Hepatocyte (in vitro differentiated cells): ENCODE results near the gene FOXN3. TPM values are rescaled to one million over a fixed set of nuclear protein-coding genes. Genes with fewer than 3 reads are reported as not detected.
A peak's percentile ranks its signal among the peaks of the same experiment; 100 is the strongest.

Experiments
- DNase-seq: peaks from one replicate; pipeline ENCODE4 v3.0.0-alpha.2; 2016; ENCODE audit warnings: low spot score
- H2AFZ ChIP-seq: fragments of 200-600 bp; sonication (generic); 2 replicates; pipeline ENCODE4 v1.6.0; 2016; ENCODE audit warnings: antibody characterized with exemption, mild to moderate bottlenecking
- H3K27ac ChIP-seq: fragments of 200-600 bp; sonication (generic); 2 replicates; pipeline ENCODE4 v1.5.1; 2016; ENCODE audit warnings: mild to moderate bottlenecking
- H3K27me3 ChIP-seq: fragments of 200-600 bp; sonication (generic); 2 replicates; pipeline ENCODE4 v1.6.1; 2016
- H3K36me3 ChIP-seq: fragments of 200-600 bp; sonication (generic); replicated peaks from 2 replicates; pipeline ENCODE4 v1.5.1; 2016; ENCODE audit warnings: low read depth; ENCODE audit not compliant: insufficient read depth
- H3K4me1 ChIP-seq: fragments of 200-600 bp; sonication (generic); 2 replicates; pipeline ENCODE4 v1.5.1; 2016; ENCODE audit warnings: mild to moderate bottlenecking, moderate library complexity; ENCODE audit not compliant: insufficient read depth
- H3K4me2 ChIP-seq: fragments of 200-600 bp; sonication (generic); 2 replicates; pipeline ENCODE4 v1.6.0; 2016
- H3K4me3 ChIP-seq: fragments of 200-600 bp; sonication (generic); 2 replicates; pipeline ENCODE4 v1.5.1; 2016; ENCODE audit warnings: mild to moderate bottlenecking
- H3K79me2 ChIP-seq: fragments of 200-600 bp; sonication (generic); 2 replicates; pipeline ENCODE4 v1.6.0; 2017; ENCODE audit warnings: mild to moderate bottlenecking
- H3K9me2 ChIP-seq: fragments of 200-600 bp; sonication (generic); replicated peaks from 2 replicates; pipeline ENCODE4 v1.6.0; 2017; ENCODE audit warnings: mild to moderate bottlenecking; ENCODE audit not compliant: insufficient read depth
- H3K9me3 ChIP-seq: fragments of 200-600 bp; sonication (generic); 2 replicates; pipeline ENCODE4 v1.5.1; 2016; ENCODE audit warnings: low read depth, mild to moderate bottlenecking
- H4K20me1 ChIP-seq: fragments of 200-600 bp; sonication (generic); 2 replicates; pipeline ENCODE4 v1.6.0; 2016; ENCODE audit warnings: mild to moderate bottlenecking; ENCODE audit not compliant: insufficient read depth, poor library complexity, severe bottlenecking
- EZH2 ChIP-seq: fragments of 200-600 bp; sonication (generic); IDR thresholded peaks from 2 replicates; pipeline ENCODE4 v1.6.1; 2016; ENCODE audit warnings: antibody characterized with exemption, mild to moderate bottlenecking, borderline replicate concordance
- EZH2phosphoT487 ChIP-seq: fragments of 200-600 bp; sonication (generic); IDR thresholded peaks from one replicate; pipeline ENCODE4 v1.6.1; 2018; ENCODE audit warnings: antibody characterized with exemption, mild to moderate bottlenecking, low read depth, moderate library complexity; ENCODE audit not compliant: unreplicated experiment, severe bottlenecking
- WGBS: methylation state at CpG from one replicate; pipeline ENCODE4 v1.1.6; 2016; ENCODE audit warnings: low lambda C conversion rate; ENCODE audit errors: missing lambda C conversion rate; 5-methylcytosine and 5-hydroxymethylcytosine counted together
- polyA plus RNA-seq: library from polyadenylated mRNA; unstranded; fragments of >200 nt; fragmentation: Nextera tagmentation; extraction: Ambion mirVana; gene quantifications from 2 replicates; pipeline ENCODE4 v1.2.1, GENCODE V29; 2016
- total RNA-seq: library from RNA; depleted of rRNA; stranded (reverse); fragments of >200 nt; gene quantifications from 2 replicates; pipeline ENCODE4 v1.2.3, GENCODE V29; 2014
- TF ChIP-seq, protein P1 (sequence below): fragments of 200-600 bp; sonication (generic); IDR thresholded peaks from 2 replicates; pipeline ENCODE4 v1.5.1; 2016; ENCODE audit warnings: antibody characterized with exemption, mild to moderate bottlenecking; ENCODE audit not compliant: poor library complexity

Gene FOXN3
- total and polyA plus RNA-seq, 2 experiments from 2014 or later, result 42.2 to 47.6 TPM

DNA sequence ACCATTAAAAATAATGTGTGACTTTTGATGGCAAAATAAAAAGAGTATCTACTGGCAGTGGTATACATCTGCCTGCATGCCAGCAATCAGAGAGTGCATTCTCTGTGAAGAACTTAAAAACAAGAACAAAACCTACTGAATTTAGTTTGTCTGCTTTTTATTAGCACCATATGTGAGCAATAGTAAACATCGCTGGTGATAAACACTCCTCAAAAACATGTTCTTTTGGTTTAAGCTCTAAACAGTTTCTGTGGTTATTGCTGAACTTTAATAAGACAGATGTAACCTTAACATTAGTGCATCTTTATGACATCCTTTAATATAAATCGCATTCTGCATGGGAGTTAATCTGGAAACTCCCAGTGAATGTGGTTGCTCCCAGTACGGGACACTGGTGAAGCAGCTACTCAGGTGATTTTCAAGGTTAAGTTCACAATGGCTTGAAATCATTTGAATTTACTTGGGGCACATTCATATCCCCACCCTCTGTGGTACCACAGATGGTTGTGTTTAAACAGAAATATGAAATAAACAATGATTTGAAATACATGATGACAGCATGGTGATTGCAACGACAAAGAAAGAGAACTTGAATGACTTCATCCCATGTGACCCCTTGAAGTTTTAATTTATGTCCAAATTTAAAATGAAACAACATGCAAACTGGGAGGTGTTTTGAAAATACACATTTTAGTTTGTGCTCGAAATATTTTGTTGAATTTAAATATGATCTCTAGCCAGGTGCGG lies 285.9 kb downstream of the FOXN3 start:
- no peak for DNase-seq
- Histone ChIP-seq H3K9me2 (no peaks in the 10 kb centered on the region), H3K9me3 (peaks cover 4% of the 10 kb centered on the region), H4K20me1 (no peaks in the 10 kb centered on the region), H3K36me3 (no peaks in the 10 kb centered on the region), H3K79me2 (no peaks in the 10 kb centered on the region), H3K4me1 (no peaks in the 10 kb centered on the region), H2AFZ (no peak overlapping the region), H3K27ac (no peak overlapping the region), H3K27me3 (no peaks in the 10 kb centered on the region), H3K4me3 (no peak overlapping the region), H3K4me2 (no peak overlapping the region)
- TF ChIP-seq, protein P1, sequence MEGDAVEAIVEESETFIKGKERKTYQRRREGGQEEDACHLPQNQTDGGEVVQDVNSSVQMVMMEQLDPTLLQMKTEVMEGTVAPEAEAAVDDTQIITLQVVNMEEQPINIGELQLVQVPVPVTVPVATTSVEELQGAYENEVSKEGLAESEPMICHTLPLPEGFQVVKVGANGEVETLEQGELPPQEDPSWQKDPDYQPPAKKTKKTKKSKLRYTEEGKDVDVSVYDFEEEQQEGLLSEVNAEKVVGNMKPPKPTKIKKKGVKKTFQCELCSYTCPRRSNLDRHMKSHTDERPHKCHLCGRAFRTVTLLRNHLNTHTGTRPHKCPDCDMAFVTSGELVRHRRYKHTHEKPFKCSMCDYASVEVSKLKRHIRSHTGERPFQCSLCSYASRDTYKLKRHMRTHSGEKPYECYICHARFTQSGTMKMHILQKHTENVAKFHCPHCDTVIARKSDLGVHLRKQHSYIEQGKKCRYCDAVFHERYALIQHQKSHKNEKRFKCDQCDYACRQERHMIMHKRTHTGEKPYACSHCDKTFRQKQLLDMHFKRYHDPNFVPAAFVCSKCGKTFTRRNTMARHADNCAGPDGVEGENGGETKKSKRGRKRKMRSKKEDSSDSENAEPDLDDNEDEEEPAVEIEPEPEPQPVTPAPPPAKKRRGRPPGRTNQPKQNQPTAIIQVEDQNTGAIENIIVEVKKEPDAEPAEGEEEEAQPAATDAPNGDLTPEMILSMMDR, result no peak
- peak; percentile 65 for TF ChIP-seq EZH2phosphoT487
- 76% methylated on average over 6 of the region's 6 CpGs for WGBS

DNA sequence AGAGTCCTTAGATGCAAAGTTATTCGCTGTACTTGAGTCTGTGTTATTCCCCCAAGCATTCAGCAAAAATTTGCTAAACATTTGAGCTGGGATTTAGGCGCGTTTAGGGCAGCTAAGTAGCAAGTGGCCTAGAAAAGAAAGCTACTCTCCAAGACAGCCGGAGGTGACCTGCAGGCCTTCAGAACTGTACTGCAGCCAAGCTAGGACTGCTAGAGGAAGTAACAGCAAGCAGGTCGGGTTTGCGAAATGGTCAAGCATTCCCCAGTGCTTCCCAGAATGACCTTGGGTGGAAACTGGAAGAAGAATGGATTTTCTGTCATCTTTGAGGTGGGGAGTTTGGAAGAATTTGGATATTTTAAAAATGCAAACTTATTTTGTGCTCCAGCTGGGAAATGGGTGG lies 287.5 kb downstream of the FOXN3 start:
- no peak overlapping the region for H3K27ac ChIP-seq
- H3K4me1 ChIP-seq, result no peaks in the 10 kb centered on the region
- no peak overlapping the region for H2AFZ ChIP-seq
- no peaks in the 10 kb centered on the region for H3K36me3 ChIP-seq
- no peaks in the 10 kb centered on the region for H3K27me3 ChIP-seq
- no peaks in the 10 kb centered on the region for H3K79me2 ChIP-seq
- H3K9me2 ChIP-seq, result no peaks in the 10 kb centered on the region
- no peak for DNase-seq
- H3K9me3 ChIP-seq, result no peaks in the 10 kb centered on the region
- WGBS, result 93% methylated on average over 6 of the region's 6 CpGs
- H3K4me2 ChIP-seq, result no peak overlapping the region
- TF ChIP-seq EZH2 (no peak), EZH2phosphoT487 (no peak)
- TF ChIP-seq, protein P1, result no peak
- no peaks in the 10 kb centered on the region for H4K20me1 ChIP-seq
- no peak overlapping the region for H3K4me3 ChIP-seq

DNA sequence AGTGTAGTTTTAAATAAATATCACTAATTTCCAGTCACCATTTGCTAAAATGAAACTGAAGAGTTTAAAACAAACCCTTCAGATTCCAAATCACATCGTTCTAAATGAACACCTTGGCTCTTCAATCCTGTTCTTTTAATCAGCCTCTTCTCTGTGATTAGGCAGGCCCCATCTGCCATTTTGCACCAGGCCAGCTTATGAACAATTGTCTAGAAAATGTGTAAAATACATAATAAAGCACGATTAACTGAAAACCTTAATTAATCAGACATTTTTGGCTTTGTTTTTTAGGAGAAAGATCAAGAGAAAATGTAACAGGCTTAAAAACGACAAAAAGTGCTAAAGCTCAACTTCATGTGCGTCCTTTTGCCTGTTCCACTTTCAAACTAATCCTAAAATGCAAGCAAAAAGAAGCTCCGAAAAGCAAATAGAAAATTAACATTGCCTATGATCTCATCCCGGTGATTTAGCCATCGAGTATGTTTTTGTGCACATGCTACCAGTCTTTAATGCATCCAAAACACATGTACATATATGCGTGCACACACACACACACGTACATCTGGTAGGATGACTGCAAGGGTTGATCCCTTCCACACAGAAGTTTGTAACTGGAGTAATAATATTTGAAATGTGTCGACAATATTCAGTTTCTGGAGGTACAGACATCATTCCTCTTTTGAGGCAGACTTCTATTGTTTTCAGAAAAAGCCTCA lies 288.6 kb downstream of the FOXN3 start:
- Histone ChIP-seq H3K36me3 (no peaks in the 10 kb centered on the region), H3K4me3 (no peak overlapping the region), H3K9me2 (no peaks in the 10 kb centered on the region), H3K4me1 (no peaks in the 10 kb centered on the region), H3K9me3 (no peaks in the 10 kb centered on the region), H3K27me3 (no peaks in the 10 kb centered on the region), H3K79me2 (no peaks in the 10 kb centered on the region), H3K27ac (no peak overlapping the region), H4K20me1 (no peaks in the 10 kb centered on the region), H2AFZ (no peak overlapping the region), H3K4me2 (no peak overlapping the region)
- TF ChIP-seq, protein P1, result no peak
- TF ChIP-seq EZH2phosphoT487 (no peak), EZH2 (no peak)
- no peak for DNase-seq
- 92% methylated on average over 10 of the region's 10 CpGs for WGBS
